ENCODE results near the gene FUT3. TPM values are rescaled to one million over a fixed set of nuclear protein-coding genes. Genes with fewer than 3 reads are reported as not detected.
A peak's percentile ranks its signal among the peaks of the same experiment; 100 is the strongest.

Gene FUT3
- polyA plus RNA-seq, 1 of the 3 experiments (the other 2 are of a cell fraction): not detected

GRCh38 chr19:5844456-5845433 is 6.5 kb downstream of the FUT3 start:
- H3K9me2 ChIP-seq: no peaks in the 10 kb centered on the region
- 46% methylated on average over 13 of the region's 24 CpGs for WGBS (ENCODE audit: low lambda C conversion rate)
- H3K4me3 ChIP-seq (ENCODE audit: low read depth in 2 of 2, low read length in 1 of 2): no peak overlapping the region
- no peaks in the 10 kb centered on the region for H3F3A ChIP-seq (replicated peaks; ENCODE audit: insufficient read depth)
- ChIA-PET CTCF (interaction anchor here (2.6 kb wide), 1 partner anchor 41 kb away, joined by 9 read pairs; no protein-coding TSS in a partner anchor), POLR2A (no interaction called here)
- no peak overlapping the region for H2AFZ ChIP-seq (ENCODE audit: low read depth)
- H3K9ac ChIP-seq: no peak overlapping the region
- no peaks in the 10 kb centered on the region for H3K79me2 ChIP-seq (ENCODE audit: insufficient read depth)
- H3K27me3 ChIP-seq (ENCODE audit: insufficient read depth): no peaks in the 10 kb centered on the region
- H3K9me3 ChIP-seq: no peaks in the 10 kb centered on the region
- H3K36me3 ChIP-seq (replicated peaks in 1 of 2; ENCODE audit: control insufficient read depth in 1 of 2, insufficient read depth in 2 of 2, low read length in 1 of 2): no peaks in the 10 kb centered on the region
- no peak overlapping the region for H3K27ac ChIP-seq (ENCODE audit: low read depth in 2 of 2, low read length in 1 of 2)
- H3K4me2 ChIP-seq: no peak overlapping the region
- H4K20me1 ChIP-seq (ENCODE audit: insufficient read depth): no peaks in the 10 kb centered on the region
- TF ChIP-seq RFX5 (IDR thresholded peaks at IDR 0.05; ENCODE audit: low read length): no peak
- no peaks in the 10 kb centered on the region; a peak in 1 of 4 replicates for H3K4me1 ChIP-seq (ENCODE audit: control insufficient read depth in 1 of 2, insufficient read depth in 2 of 2, low read depth in 1 of 2, low read length in 1 of 2)
- DNase-seq: peak; percentile 10

DNA sequence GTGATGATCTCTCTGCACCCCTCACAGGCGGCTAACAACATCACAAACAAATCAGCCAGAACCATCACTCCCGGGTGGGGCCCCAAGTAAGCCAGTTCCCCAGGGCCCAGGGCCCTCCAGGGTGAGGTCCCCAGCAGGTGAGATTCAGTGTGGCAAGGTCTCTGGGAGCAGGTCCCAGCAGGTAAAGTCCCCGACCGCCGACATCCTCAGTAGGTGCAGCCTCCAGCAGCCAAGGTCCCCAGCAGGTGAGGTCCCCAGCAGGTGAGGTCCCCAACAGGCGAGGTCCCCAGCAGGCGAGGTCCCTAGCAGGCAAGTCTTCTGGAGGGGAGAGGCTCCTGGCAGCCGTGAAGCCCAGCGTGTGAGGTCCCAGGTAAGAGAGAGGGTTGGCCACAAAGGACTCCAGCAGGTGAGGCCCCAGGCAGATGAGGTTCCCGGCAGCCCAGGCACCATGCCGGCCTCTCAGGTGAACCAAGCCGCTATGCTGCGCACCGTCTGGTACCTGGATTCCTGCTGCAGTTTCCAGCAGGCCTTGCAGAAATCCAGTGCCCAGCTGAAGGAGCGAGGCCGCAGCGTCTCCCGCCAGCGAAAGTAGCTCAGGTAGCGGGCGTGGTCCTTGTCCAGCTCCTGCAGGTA is 7.8 kb downstream of the FUT3 start:
- H3K79me2 ChIP-seq (ENCODE audit: insufficient read depth): no peaks in the 10 kb centered on the region
- no peak overlapping the region for H3K27ac ChIP-seq (ENCODE audit: low read depth in 2 of 2, low read length in 1 of 2)
- POLR2A ChIA-PET: no interaction called here
- no peak overlapping the region for H2AFZ ChIP-seq (ENCODE audit: low read depth)
- H4K20me1 ChIP-seq (ENCODE audit: insufficient read depth): no peaks in the 10 kb centered on the region
- CTCF ChIA-PET: interaction anchor here (1.1 to 2.6 kb wide), 2 partner anchors 39 kb away, joined by 3 to 9 read pairs; partner anchors contain the start of gene NRTN
- no peaks in the 10 kb centered on the region for H3K9me2 ChIP-seq
- no peaks in the 10 kb centered on the region for H3K27me3 ChIP-seq (ENCODE audit: insufficient read depth)
- H3K4me3 ChIP-seq (ENCODE audit: low read depth in 2 of 2, low read length in 1 of 2): no peak overlapping the region
- TF ChIP-seq GABPA (IDR thresholded peaks at IDR 0.05; ENCODE audit: low read depth): no peak
- no peak for TF ChIP-seq EZH2phosphoT487 (IDR thresholded peaks at IDR 0.05; ENCODE audit: borderline replicate concordance, low read depth)
- no peak for TF ChIP-seq SMC3 (IDR thresholded peaks at IDR 0.05; ENCODE audit: low read depth, low read length)
- TF ChIP-seq POLR2AphosphoS5 (IDR thresholded peaks at IDR 0.05; ENCODE audit: low read depth, low read length): no peak
- TF ChIP-seq RXRA (IDR thresholded peaks at IDR 0.05; ENCODE audit: borderline replicate concordance, low read depth): no peak
- TF ChIP-seq, protein P1, sequence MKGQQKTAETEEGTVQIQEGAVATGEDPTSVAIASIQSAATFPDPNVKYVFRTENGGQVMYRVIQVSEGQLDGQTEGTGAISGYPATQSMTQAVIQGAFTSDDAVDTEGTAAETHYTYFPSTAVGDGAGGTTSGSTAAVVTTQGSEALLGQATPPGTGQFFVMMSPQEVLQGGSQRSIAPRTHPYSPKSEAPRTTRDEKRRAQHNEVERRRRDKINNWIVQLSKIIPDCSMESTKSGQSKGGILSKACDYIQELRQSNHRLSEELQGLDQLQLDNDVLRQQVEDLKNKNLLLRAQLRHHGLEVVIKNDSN (IDR thresholded peaks at IDR 0.05; ENCODE audit: borderline replicate concordance, low read depth): no peak
- no peak for TF ChIP-seq IRF3 (IDR thresholded peaks at IDR 0.05; ENCODE audit: low read depth, low read length)
- TF ChIP-seq, protein P2, sequence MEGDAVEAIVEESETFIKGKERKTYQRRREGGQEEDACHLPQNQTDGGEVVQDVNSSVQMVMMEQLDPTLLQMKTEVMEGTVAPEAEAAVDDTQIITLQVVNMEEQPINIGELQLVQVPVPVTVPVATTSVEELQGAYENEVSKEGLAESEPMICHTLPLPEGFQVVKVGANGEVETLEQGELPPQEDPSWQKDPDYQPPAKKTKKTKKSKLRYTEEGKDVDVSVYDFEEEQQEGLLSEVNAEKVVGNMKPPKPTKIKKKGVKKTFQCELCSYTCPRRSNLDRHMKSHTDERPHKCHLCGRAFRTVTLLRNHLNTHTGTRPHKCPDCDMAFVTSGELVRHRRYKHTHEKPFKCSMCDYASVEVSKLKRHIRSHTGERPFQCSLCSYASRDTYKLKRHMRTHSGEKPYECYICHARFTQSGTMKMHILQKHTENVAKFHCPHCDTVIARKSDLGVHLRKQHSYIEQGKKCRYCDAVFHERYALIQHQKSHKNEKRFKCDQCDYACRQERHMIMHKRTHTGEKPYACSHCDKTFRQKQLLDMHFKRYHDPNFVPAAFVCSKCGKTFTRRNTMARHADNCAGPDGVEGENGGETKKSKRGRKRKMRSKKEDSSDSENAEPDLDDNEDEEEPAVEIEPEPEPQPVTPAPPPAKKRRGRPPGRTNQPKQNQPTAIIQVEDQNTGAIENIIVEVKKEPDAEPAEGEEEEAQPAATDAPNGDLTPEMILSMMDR (IDR thresholded peaks at IDR 0.05): no peak
- TF ChIP-seq, protein P3, sequence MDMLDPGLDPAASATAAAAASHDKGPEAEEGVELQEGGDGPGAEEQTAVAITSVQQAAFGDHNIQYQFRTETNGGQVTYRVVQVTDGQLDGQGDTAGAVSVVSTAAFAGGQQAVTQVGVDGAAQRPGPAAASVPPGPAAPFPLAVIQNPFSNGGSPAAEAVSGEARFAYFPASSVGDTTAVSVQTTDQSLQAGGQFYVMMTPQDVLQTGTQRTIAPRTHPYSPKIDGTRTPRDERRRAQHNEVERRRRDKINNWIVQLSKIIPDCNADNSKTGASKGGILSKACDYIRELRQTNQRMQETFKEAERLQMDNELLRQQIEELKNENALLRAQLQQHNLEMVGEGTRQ (IDR thresholded peaks at IDR 0.05; ENCODE audit: borderline replicate concordance, low read depth, low read length): no peak
- TF ChIP-seq GATA2 (CRISPR knock-in tag; IDR thresholded peaks at IDR 0.05): no peak
- no peak for TF ChIP-seq JUND (IDR thresholded peaks at IDR 0.05)
- no peak for TF ChIP-seq RCOR1 (IDR thresholded peaks at IDR 0.05; ENCODE audit: low read length)
- no peak for TF ChIP-seq EP300 (IDR thresholded peaks at IDR 0.05; ENCODE audit: borderline replicate concordance in 1 of 2, low read depth in 1 of 2, low read length in 1 of 2)
- no peak for TF ChIP-seq REST (IDR thresholded peaks at IDR 0.05; ENCODE audit: low read depth, low read length)
- no peaks in the 10 kb centered on the region for H3K9me3 ChIP-seq
- H3K36me3 ChIP-seq (replicated peaks in 1 of 2; ENCODE audit: control insufficient read depth in 1 of 2, insufficient read depth in 2 of 2, low read length in 1 of 2): no peaks in the 10 kb centered on the region
- no peak overlapping the region for H3K9ac ChIP-seq
- WGBS (ENCODE audit: low lambda C conversion rate): 73% methylated on average over 9 of the region's 21 CpGs
- no peaks in the 10 kb centered on the region; a peak in 1 of 4 replicates for H3K4me1 ChIP-seq (ENCODE audit: control insufficient read depth in 1 of 2, insufficient read depth in 2 of 2, low read depth in 1 of 2, low read length in 1 of 2)
- DNase-seq: no peak
- no peak overlapping the region for H3K4me2 ChIP-seq
- no peaks in the 10 kb centered on the region for H3F3A ChIP-seq (replicated peaks; ENCODE audit: insufficient read depth)
